GM19452 (cell line): Measurements from ENCODE around the gene SLC24A3.

ENCODE experiments used
- ATAC-seq: cut with Tn5 transposase; IDR thresholded peaks from one replicate; pipeline ENCODE4 v1.9.1; 2021; ENCODE audit not compliant: unreplicated experiment

The SLC24A3 gene

GRCh38 chr20:19695081-19695480, 482.6 kb downstream of the SLC24A3 start:
- ATAC-seq: no peak

GRCh38 chr20:19696620-19697019, 484.2 kb downstream of the SLC24A3 start:
- no peak for ATAC-seq

GRCh38 chr20:19697415-19697814, 485.0 kb downstream of the SLC24A3 start:
- no peak for ATAC-seq

GRCh38 chr20:19699180-19699971, 486.9 kb downstream of the SLC24A3 start:
- ATAC-seq: no peak

GRCh38 chr20:19701429-19701828, 489.0 kb downstream of the SLC24A3 start:
- no peak for ATAC-seq

GRCh38 chr20:19706463-19706862, 494.0 kb downstream of the SLC24A3 start:
- ATAC-seq: no peak

- ATAC-seq: no peak
Measured at GRCh38 chr20:19709635-19710335, 497.3 kb downstream of the SLC24A3 start.

- ATAC-seq: no peak
Measured at GRCh38 chr20:19710336-19711120, 498.1 kb downstream of the SLC24A3 start.

GRCh38 chr20:19711126-19711525, 498.7 kb downstream of the SLC24A3 start:
- ATAC-seq: no peak

- ATAC-seq: no peak
Measured at GRCh38 chr20:19712721-19713260, 500.3 kb downstream of the SLC24A3 start.

GRCh38 chr20:19713822-19714578, 501.6 kb downstream of the SLC24A3 start:
- no peak for ATAC-seq

GRCh38 chr20:19714579-19714840, 502.1 kb downstream of the SLC24A3 start:
- no peak for ATAC-seq

- ATAC-seq: no peak
Measured at GRCh38 chr20:19715986-19716385, 503.5 kb downstream of the SLC24A3 start.

- ATAC-seq: no peak
Measured at GRCh38 chr20:19718880-19719279, 506.4 kb downstream of the SLC24A3 start.

- no peak for ATAC-seq
Measured at GRCh38 chr20:19720991-19721390, 508.5 kb downstream of the SLC24A3 start.

- ATAC-seq: no peak
Measured at GRCh38 chr20:19723051-19723450, 510.6 kb downstream of the SLC24A3 start.

- ATAC-seq: no peak
Measured at GRCh38 chr20:19723813-19724430, 511.5 kb downstream of the SLC24A3 start.

- ATAC-seq: no peak
Measured at GRCh38 chr20:19725373-19725772, 512.9 kb downstream of the SLC24A3 start.

GRCh38 chr20:19725814-19726525, 513.5 kb downstream of the SLC24A3 start:
- ATAC-seq: no peak
